ENCODE measurements around the gene SLC6A13. TPM values are rescaled to one million over a fixed set of nuclear protein-coding genes. Genes with fewer than 3 reads are reported as not detected.

The SLC6A13 gene
- total RNA-seq, 6 experiments from 2014 or later, result 2.0 to 70.6 (median 14.4) TPM

DNA sequence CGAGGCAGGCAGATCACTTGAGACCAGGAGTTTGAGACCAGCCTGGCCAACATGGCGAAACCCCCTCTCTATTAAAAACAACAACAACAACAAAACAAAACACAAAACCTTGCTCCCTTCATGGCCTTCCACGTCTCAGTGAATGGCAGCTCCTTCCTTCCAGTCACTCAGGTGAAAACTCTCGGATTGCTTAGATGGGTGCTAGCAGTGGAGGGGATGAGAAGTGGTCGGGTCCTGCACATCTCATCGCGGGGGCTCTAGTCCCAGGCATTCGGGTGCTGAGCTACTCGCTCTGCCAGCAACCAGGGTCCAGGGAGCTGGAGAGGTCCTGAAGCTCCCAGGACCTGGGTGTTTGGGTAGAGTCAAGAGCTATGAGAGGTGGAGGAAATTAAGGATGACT, 7.7 kb downstream of the SLC6A13 start:
- intact Hi-C loops (cut with DNase I), result no loop called here
- Histone ChIP-seq H3K36me3 (no peaks in the 10 kb centered on the region), H3K27ac (no peak overlapping the region), H3K9me3 (no peaks in the 10 kb centered on the region), H3K4me1 (peaks cover 0 to 14% (median 3%) of the 10 kb centered on the region in 4 donors), H3K27me3 (no peaks in the 10 kb centered on the region), H3K4me3 (no peak overlapping the region)
- TF ChIP-seq, protein P1, sequence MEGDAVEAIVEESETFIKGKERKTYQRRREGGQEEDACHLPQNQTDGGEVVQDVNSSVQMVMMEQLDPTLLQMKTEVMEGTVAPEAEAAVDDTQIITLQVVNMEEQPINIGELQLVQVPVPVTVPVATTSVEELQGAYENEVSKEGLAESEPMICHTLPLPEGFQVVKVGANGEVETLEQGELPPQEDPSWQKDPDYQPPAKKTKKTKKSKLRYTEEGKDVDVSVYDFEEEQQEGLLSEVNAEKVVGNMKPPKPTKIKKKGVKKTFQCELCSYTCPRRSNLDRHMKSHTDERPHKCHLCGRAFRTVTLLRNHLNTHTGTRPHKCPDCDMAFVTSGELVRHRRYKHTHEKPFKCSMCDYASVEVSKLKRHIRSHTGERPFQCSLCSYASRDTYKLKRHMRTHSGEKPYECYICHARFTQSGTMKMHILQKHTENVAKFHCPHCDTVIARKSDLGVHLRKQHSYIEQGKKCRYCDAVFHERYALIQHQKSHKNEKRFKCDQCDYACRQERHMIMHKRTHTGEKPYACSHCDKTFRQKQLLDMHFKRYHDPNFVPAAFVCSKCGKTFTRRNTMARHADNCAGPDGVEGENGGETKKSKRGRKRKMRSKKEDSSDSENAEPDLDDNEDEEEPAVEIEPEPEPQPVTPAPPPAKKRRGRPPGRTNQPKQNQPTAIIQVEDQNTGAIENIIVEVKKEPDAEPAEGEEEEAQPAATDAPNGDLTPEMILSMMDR (IDR thresholded peaks at IDR 0.05), result no peak
- no peak for TF ChIP-seq POLR2A (IDR thresholded peaks at IDR 0.05)
- no peak for ATAC-seq
- DNase-seq, result no peak
- 75% methylated on average over 8 of the region's 9 CpGs for WGBS (ENCODE audit: insufficient coverage, low coverage, low lambda C conversion rate, missing lambda C conversion rate)

DNA sequence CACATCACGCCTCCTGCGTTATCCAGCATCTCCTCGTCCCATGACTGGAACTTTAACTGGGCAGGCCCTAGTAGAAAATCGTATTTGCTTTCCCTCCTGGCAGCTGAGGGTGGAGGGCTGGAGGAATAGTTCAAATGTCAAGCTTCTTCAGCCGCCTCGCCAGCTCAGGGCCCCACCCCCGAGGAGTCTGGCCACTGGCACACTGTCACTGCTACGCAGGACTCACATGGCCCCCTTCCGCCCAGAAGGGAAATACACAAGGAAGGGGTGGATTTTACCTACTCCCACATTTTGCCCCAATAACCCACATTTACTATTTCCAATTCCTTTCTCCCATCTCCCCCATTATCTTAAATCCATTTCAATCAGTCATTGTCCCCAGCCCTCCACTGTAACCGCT, 8.6 kb downstream of the SLC6A13 start:
- 81% methylated on average over 2 of the region's 10 CpGs for WGBS (ENCODE audit: insufficient coverage, low coverage, low lambda C conversion rate, missing lambda C conversion rate)
- Histone ChIP-seq H3K9me3 (no peaks in the 10 kb centered on the region), H3K27ac (no peak overlapping the region), H3K4me1 (peaks cover 0 to 14% (median 3%) of the 10 kb centered on the region in 4 donors), H3K27me3 (no peaks in the 10 kb centered on the region), H3K36me3 (no peaks in the 10 kb centered on the region), H3K4me3 (no peak overlapping the region)
- intact Hi-C loops (cut with DNase I), result no loop called here
- DNase-seq, result no peak
- TF ChIP-seq, protein P1 (IDR thresholded peaks at IDR 0.05), result no peak
- TF ChIP-seq POLR2A (IDR thresholded peaks at IDR 0.05), result no peak
- ATAC-seq, result no peak

DNA sequence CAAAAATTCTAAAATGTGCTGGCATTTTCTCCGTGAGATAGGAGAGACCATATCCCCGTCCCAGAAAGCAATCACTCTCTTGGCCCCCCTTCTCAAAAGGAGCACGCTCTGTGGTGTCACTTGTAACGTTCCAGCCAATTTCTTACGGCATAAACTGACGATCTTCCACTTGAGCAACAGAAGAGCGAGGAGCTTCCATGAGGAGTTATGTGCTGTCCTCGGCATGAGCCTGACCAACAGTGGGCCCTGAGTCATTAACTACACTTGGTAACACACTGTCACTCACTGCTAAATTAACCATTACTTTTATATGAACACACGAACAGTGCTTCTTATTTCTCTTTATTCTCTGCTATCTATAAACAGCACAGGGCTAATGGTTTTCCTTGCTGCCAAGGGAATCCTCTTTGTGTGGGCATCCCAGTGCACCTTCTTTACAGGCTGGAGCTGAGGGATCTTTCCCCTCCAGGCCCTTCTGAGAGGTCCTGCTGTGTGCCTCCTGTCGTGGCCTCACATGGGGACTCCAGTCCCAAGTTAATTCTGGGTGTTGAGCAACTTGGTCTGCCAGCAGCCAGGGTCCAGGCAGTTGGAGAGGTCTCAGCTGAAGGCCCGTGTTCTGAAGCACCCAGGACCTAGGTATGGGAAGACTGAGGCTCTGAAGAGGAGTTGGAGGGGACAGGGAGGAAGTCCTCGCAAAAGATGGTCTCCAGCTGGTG, 9.4 kb downstream of the SLC6A13 start:
- intact Hi-C loops (cut with DNase I), result no loop called here
- Histone ChIP-seq H3K9me3 (no peaks in the 10 kb centered on the region), H3K4me1 (peaks cover 0 to 12% (median 3%) of the 10 kb centered on the region in 4 donors), H3K36me3 (no peaks in the 10 kb centered on the region), H3K27me3 (no peaks in the 10 kb centered on the region), H3K27ac (no peak overlapping the region), H3K4me3 (no peak overlapping the region)
- ATAC-seq (no peak), DNase-seq (no peak)
- TF ChIP-seq, protein P1 (IDR thresholded peaks at IDR 0.05), result no peak
- no peak for TF ChIP-seq POLR2A (IDR thresholded peaks at IDR 0.05)
- 85% methylated on average over 10 of the region's 12 CpGs for WGBS (ENCODE audit: insufficient coverage, low coverage, low lambda C conversion rate, missing lambda C conversion rate)

DNA sequence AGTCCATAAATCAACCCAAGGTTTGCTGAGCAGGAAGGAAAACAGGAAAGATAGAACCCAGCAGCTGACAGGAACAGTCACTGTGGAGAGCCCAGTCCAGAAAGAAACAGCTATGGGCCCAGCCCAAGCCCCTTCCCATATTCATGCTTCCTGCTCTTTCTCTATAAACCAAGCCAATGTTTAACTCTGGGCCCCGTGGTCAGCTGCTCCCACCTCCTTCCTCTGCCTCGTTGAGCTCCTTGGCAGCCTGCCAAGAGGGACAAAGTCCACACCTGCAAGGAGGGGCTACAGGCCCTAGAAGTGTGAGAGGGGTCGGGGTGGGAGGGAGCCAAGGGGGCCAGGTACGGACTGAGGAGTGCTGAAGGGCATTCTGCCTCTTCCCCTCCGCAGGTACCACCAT, 10.0 kb downstream of the SLC6A13 start:
- H3K27me3 ChIP-seq, result no peaks in the 10 kb centered on the region
- ATAC-seq, result peak in 1 of 4 donors; percentile 25
- TF ChIP-seq POLR2A (IDR thresholded peaks at IDR 0.05), result no peak
- TF ChIP-seq, protein P1 (IDR thresholded peaks at IDR 0.05), result no peak
- H3K4me1 ChIP-seq, result peaks cover 0 to 6% (median 2%) of the 10 kb centered on the region in 4 donors
- H3K4me3 ChIP-seq, result no peak overlapping the region
- no peaks in the 10 kb centered on the region for H3K36me3 ChIP-seq
- no peak for DNase-seq
- no peak overlapping the region for H3K27ac ChIP-seq
- peaks cover 0 to 3% (median 0%) of the 10 kb centered on the region in 4 donors for H3K9me3 ChIP-seq
- intact Hi-C loops (cut with DNase I), result no loop called here
- WGBS (ENCODE audit: insufficient coverage, low coverage, low lambda C conversion rate, missing lambda C conversion rate), result 0% methylated on average over 2 of the region's 5 CpGs

Measured in right lobe of liver (tissue), 6 donors.